HEK293 (cell line): Measurements from ENCODE around the gene PRR15.

Experiments
- CTCF ChIA-PET: fragments of 350-600 bp; formaldehyde crosslinking; extraction: SDS; loops from one replicate; lab custom pipeline; 2021; ENCODE audit warnings: antibody characterized with exemption; lab: Yijun Ruan, JAX
- POLR2A ChIA-PET: fragments of 300-600 bp; formaldehyde crosslinking; extraction: SDS; loops from one replicate; lab custom pipeline; 2020; ENCODE audit warnings: antibody characterized with exemption, inconsistent platforms; lab: Yijun Ruan, JAX
- H3K27ac ChIP-seq: fragments of 200-500 bp; sonication (Bioruptor generic); 2 replicates; pipeline ENCODE4 v1.5.1; 2014; ENCODE audit warnings: low read depth, low read length, control low read depth, inconsistent platforms; ENCODE audit errors: extremely low read depth
- H3K36me3 ChIP-seq, 2 experiments: fragments of 200-500 bp in 1 of 2; sonication (Bioruptor generic) in 1 of 2; 1 replicate in 1 of 2; 2 replicates in 1 of 2; pipeline ENCODE4 v1.5.1; 2014 to 2017; ENCODE audit warnings: inconsistent platforms in 2 of 2, low read length in 2 of 2; ENCODE audit not compliant: control insufficient read depth in 2 of 2, insufficient read depth in 1 of 2
- H3K4me1 ChIP-seq: fragments of 200-500 bp; sonication (Bioruptor generic); 2 replicates; pipeline ENCODE4 v1.5.1; 2014; ENCODE audit warnings: mild to moderate bottlenecking, low read length, inconsistent platforms; ENCODE audit not compliant: control insufficient read depth, insufficient read depth
- H3K4me3 ChIP-seq: 2 replicates; pipeline ENCODE4 v1.5.1; 2011; ENCODE audit warnings: low read depth, mild to moderate bottlenecking, control low read depth, low read length, moderate library complexity
- H3K9me3 ChIP-seq: fragments of 200-500 bp; sonication (Bioruptor generic); 2 replicates; pipeline ENCODE4 v1.5.1; 2014; ENCODE audit warnings: low read depth, low read length, inconsistent platforms; ENCODE audit not compliant: control insufficient read depth, insufficient read depth
- GLIS2 ChIP-seq: fragments of 450-650 bp; formaldehyde crosslinking; IDR thresholded peaks from 2 replicates; pipeline ENCODE4 v1.5.1; 2016; ENCODE audit warnings: missing biosample characterization, missing genetic modification characterization
- KLF16 ChIP-seq: fragments of 450-650 bp; formaldehyde crosslinking; IDR thresholded peaks from 2 replicates; pipeline ENCODE4 v1.5.1; 2017; ENCODE audit warnings: missing biosample characterization, missing genetic modification characterization
- KLF9 ChIP-seq: fragments of 450-650 bp; formaldehyde crosslinking; IDR thresholded peaks from 2 replicates; pipeline ENCODE4 v1.5.1; 2016; ENCODE audit warnings: missing biosample characterization, missing genetic modification characterization, low read depth
- REPIN1 ChIP-seq: fragments of 450-650 bp; formaldehyde crosslinking; IDR thresholded peaks from 2 replicates; pipeline ENCODE4 v1.5.1; 2017; ENCODE audit warnings: missing biosample characterization, missing genetic modification characterization, low read depth
- SP3 ChIP-seq: fragments of 450-650 bp; formaldehyde crosslinking; IDR thresholded peaks from 2 replicates; pipeline ENCODE4 v1.5.1; 2016; ENCODE audit warnings: missing biosample characterization, missing genetic modification characterization
- ZBTB1 ChIP-seq: fragments of 450-650 bp; formaldehyde crosslinking; IDR thresholded peaks from 2 replicates; pipeline ENCODE4 v1.5.1; 2016; ENCODE audit warnings: missing biosample characterization, missing genetic modification characterization
- ZEB2 ChIP-seq: fragments of 450-650 bp; formaldehyde crosslinking; IDR thresholded peaks from 2 replicates; pipeline ENCODE4 v1.5.1; 2016; ENCODE audit warnings: missing biosample characterization, missing genetic modification characterization
- ZNF174 ChIP-seq: fragments of 450-650 bp; formaldehyde crosslinking; IDR thresholded peaks from 2 replicates; pipeline ENCODE4 v1.5.0; 2017; ENCODE audit warnings: missing biosample characterization, mild to moderate bottlenecking, missing genetic modification characterization
- ZNF184 ChIP-seq: fragments of 450-650 bp; IDR thresholded peaks from 2 replicates; pipeline ENCODE4 v1.5.1; 2018; ENCODE audit warnings: missing biosample characterization, mild to moderate bottlenecking, missing genetic modification characterization
- ZNF248 ChIP-seq: fragments of 450-650 bp; formaldehyde crosslinking; IDR thresholded peaks from 2 replicates; pipeline ENCODE4 v1.5.1; 2017; ENCODE audit warnings: missing biosample characterization, missing genetic modification characterization
- ZNF266 ChIP-seq: fragments of 450-650 bp; formaldehyde crosslinking; IDR thresholded peaks from 2 replicates; pipeline ENCODE4 v1.5.1; 2016; ENCODE audit warnings: missing biosample characterization, missing genetic modification characterization, low read depth
- ZNF324 ChIP-seq: fragments of 450-650 bp; formaldehyde crosslinking; IDR thresholded peaks from 2 replicates; pipeline ENCODE4 v1.5.1; 2016; ENCODE audit warnings: missing biosample characterization, missing genetic modification characterization
- ZNF473 ChIP-seq: fragments of 450-650 bp; formaldehyde crosslinking; IDR thresholded peaks from 2 replicates; pipeline ENCODE4 v1.5.1; 2017; ENCODE audit warnings: missing biosample characterization, missing genetic modification characterization
- ZNF488 ChIP-seq: fragments of 450-650 bp; formaldehyde crosslinking; IDR thresholded peaks from 2 replicates; pipeline ENCODE4 v1.5.1; 2016; ENCODE audit warnings: missing biosample characterization, missing genetic modification characterization
- ZNF501 ChIP-seq: fragments of 450-650 bp; formaldehyde crosslinking; IDR thresholded peaks from 2 replicates; pipeline ENCODE4 v1.5.1; 2016; ENCODE audit warnings: missing biosample characterization, missing genetic modification characterization
- ZNF521 ChIP-seq: fragments of 450-650 bp; formaldehyde crosslinking; IDR thresholded peaks from 2 replicates; pipeline ENCODE4 v1.5.1; 2017; ENCODE audit warnings: missing biosample characterization, mild to moderate bottlenecking, missing genetic modification characterization
- ZNF544 ChIP-seq: fragments of 450-650 bp; formaldehyde crosslinking; IDR thresholded peaks from 2 replicates; pipeline ENCODE4 v1.5.0; 2017; ENCODE audit warnings: missing biosample characterization, missing genetic modification characterization
- ZNF548 ChIP-seq: fragments of 450-650 bp; formaldehyde crosslinking; IDR thresholded peaks from 2 replicates; pipeline ENCODE4 v1.5.1; 2016; ENCODE audit warnings: missing biosample characterization, missing genetic modification characterization
- ZNF558 ChIP-seq: fragments of 450-650 bp; formaldehyde crosslinking; IDR thresholded peaks from 2 replicates; pipeline ENCODE4 v1.5.1; 2016; ENCODE audit warnings: missing biosample characterization, missing genetic modification characterization
- ZNF660 ChIP-seq: fragments of 450-650 bp; IDR thresholded peaks from 2 replicates; pipeline ENCODE4 v1.5.1; 2018; ENCODE audit warnings: missing biosample characterization, mild to moderate bottlenecking, missing genetic modification characterization
- ZNF701 ChIP-seq: fragments of 450-650 bp; formaldehyde crosslinking; IDR thresholded peaks from 2 replicates; pipeline ENCODE4 v1.5.1; 2016; ENCODE audit warnings: missing biosample characterization, missing genetic modification characterization
- ZXDB ChIP-seq: fragments of 450-650 bp; formaldehyde crosslinking; IDR thresholded peaks from 2 replicates; pipeline ENCODE4 v1.5.1; 2016; ENCODE audit warnings: missing biosample characterization, missing genetic modification characterization
- TF ChIP-seq, protein P1 (sequence below): fragments of 450-650 bp; formaldehyde crosslinking; IDR thresholded peaks from 2 replicates; pipeline ENCODE4 v1.5.1; 2016; ENCODE audit warnings: missing biosample characterization, missing genetic modification characterization, low read depth
- TF ChIP-seq, protein P2 (sequence below): fragments of 450-650 bp; formaldehyde crosslinking; IDR thresholded peaks from 2 replicates; pipeline ENCODE4 v1.5.1; 2017; ENCODE audit warnings: missing biosample characterization, missing genetic modification characterization

Gene PRR15

GRCh38 chr7:29552392-29552791 is 11.2 kb upstream of the PRR15 start:
- H3K4me3 ChIP-seq: no peak overlapping the region
- ChIA-PET POLR2A (interaction anchor here (1.2 kb wide), 1 partner anchor 11 kb away, joined by 3 read pairs; the partner anchor contains the start of gene PRR15), CTCF (interaction anchor here (0.6 to 0.9 kb wide), 2 partner anchors 631 to 1232 kb away, joined by 3 read pairs; no protein-coding TSS in a partner anchor)
- TF ChIP-seq ZNF501 (tag by site-specific recombination) (no peak), ZNF473 (tag by site-specific recombination) (no peak), KLF16 (tag by site-specific recombination) (no peak), ZNF324 (tag by site-specific recombination) (no peak), ZNF184 (tag by site-specific recombination) (no peak), SP3 (no peak), REPIN1 (tag by site-specific recombination) (no peak), ZBTB1 (tag by site-specific recombination) (no peak), ZNF558 (tag by site-specific recombination) (no peak), KLF9 (tag by site-specific recombination) (no peak), ZXDB (tag by site-specific recombination) (no peak), ZNF701 (tag by site-specific recombination) (no peak), ZNF248 (tag by site-specific recombination) (no peak)
- no peaks in the 10 kb centered on the region for H3K9me3 ChIP-seq
- no peak overlapping the region for H3K27ac ChIP-seq
- no peaks in the 10 kb centered on the region for H3K36me3 ChIP-seq
- H3K4me1 ChIP-seq: no peaks in the 10 kb centered on the region

DNA sequence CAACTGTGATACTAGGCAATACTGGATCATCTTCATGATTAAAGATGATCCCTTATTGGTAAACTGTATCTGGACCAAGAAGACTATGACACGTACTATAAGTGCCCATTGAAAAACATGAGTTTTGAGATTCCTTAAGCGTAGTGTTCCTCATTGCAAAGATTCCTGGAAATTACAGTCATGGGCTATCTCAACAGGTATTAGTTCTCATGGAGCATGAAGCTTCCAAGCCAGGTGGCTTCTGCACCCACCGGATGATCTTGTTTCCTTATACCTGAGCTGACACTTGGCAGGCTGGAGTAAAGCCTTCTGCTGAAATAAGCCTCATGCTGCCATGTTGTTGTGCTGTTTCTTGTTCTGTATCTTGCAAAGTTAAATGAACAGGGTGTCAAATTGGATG is 8.6 kb upstream of the PRR15 start:
- POLR2A ChIA-PET: no interaction called here
- Histone ChIP-seq H3K9me3 (no peaks in the 10 kb centered on the region), H3K27ac (no peak overlapping the region), H3K4me1 (no peaks in the 10 kb centered on the region)
- no peak for TF ChIP-seq ZNF266
- TF ChIP-seq, protein P1, sequence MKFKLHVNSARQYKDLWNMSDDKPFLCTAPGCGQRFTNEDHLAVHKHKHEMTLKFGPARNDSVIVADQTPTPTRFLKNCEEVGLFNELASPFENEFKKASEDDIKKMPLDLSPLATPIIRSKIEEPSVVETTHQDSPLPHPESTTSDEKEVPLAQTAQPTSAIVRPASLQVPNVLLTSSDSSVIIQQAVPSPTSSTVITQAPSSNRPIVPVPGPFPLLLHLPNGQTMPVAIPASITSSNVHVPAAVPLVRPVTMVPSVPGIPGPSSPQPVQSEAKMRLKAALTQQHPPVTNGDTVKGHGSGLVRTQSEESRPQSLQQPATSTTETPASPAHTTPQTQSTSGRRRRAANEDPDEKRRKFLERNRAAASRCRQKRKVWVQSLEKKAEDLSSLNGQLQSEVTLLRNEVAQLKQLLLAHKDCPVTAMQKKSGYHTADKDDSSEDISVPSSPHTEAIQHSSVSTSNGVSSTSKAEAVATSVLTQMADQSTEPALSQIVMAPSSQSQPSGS: no peak
- no peak for TF ChIP-seq ZNF548
- TF ChIP-seq ZNF701 (tag by site-specific recombination): no peak
- no peak for TF ChIP-seq ZNF488 (tag by site-specific recombination)
- TF ChIP-seq ZNF660 (tag by site-specific recombination): no peak
- TF ChIP-seq, protein P2, sequence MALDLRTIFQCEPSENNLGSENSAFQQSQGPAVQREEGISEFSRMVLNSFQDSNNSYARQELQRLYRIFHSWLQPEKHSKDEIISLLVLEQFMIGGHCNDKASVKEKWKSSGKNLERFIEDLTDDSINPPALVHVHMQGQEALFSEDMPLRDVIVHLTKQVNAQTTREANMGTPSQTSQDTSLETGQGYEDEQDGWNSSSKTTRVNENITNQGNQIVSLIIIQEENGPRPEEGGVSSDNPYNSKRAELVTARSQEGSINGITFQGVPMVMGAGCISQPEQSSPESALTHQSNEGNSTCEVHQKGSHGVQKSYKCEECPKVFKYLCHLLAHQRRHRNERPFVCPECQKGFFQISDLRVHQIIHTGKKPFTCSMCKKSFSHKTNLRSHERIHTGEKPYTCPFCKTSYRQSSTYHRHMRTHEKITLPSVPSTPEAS (tag by site-specific recombination): no peak
- no peak for TF ChIP-seq GLIS2 (tag by site-specific recombination)
- TF ChIP-seq ZEB2 (tag by site-specific recombination): no peak
- no peak for TF ChIP-seq ZNF544 (tag by site-specific recombination)
- no peak for TF ChIP-seq ZNF174 (tag by site-specific recombination)
- TF ChIP-seq ZNF521: no peak
- TF ChIP-seq, all 188 proteins: peak for 0
- no peak overlapping the region for H3K4me3 ChIP-seq
- no peaks in the 10 kb centered on the region for H3K36me3 ChIP-seq
- CTCF ChIA-PET: no interaction called here
